Measurements from ENCODE around the gene TMCC2. TPM values are rescaled to one million over a fixed set of nuclear protein-coding genes. Genes with fewer than 3 reads are reported as not detected.

Gene TMCC2
- total and polyA plus RNA-seq, 7 donors = 0.66 to 21.4 (median 6.5) TPM

DNA sequence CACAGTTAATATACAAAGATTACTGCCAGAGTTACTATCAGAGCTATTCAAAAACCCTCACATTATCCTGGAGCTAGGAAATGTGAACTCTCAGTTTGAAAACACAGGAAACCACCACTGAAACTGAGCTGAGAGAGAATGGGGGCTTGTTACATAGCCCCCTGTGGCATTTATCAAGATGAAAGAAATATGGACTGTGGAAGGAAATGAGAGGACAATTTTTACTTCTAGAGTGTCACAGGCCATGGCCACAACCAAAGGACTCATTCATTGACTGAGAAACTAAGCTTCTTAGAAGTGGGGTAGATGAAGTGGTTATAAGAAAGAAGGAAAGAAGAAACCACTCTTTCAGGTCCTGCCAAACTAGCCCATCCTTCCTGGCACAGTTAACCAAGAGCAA, 41.6 kb upstream of the TMCC2 start:
- H3K9me3 ChIP-seq = no peaks in the 10 kb centered on the region
- DNase-seq (no peak), ATAC-seq (no peak)
- H3K4me1 ChIP-seq = peaks cover 49% of the 10 kb centered on the region
- no peaks in the 10 kb centered on the region for H3K27me3 ChIP-seq (ENCODE audit: insufficient read depth in 3 of 3, low read length in 2 of 3)
- H3K27ac ChIP-seq = peak overlapping the region; percentile 3
- TF ChIP-seq CTCF (IDR thresholded peaks at IDR 0.05) = no peak
- intact Hi-C loops (cut with DNase I) = no loop called here
- no peak overlapping the region for H3K4me3 ChIP-seq
- H3K36me3 ChIP-seq (ENCODE audit: insufficient read depth in 1 of 2, low read depth in 1 of 2) = peaks cover 3 to 27% of the 10 kb centered on the region in 2 donors

GRCh38 chr1:205187420-205187819, 40.3 kb upstream of the TMCC2 start:
- Histone ChIP-seq H3K27ac (no peak overlapping the region), H3K4me3 (no peak overlapping the region), H3K4me1 (peaks cover 60% of the 10 kb centered on the region), H3K27me3 (ENCODE audit: insufficient read depth in 3 of 3, low read length in 2 of 3) (no peaks in the 10 kb centered on the region), H3K9me3 (no peaks in the 10 kb centered on the region), H3K36me3 (ENCODE audit: insufficient read depth in 1 of 2, low read depth in 1 of 2) (peaks cover 3 to 27% of the 10 kb centered on the region in 2 donors)
- intact Hi-C loops (cut with DNase I) = no loop called here
- no peak for TF ChIP-seq CTCF (IDR thresholded peaks at IDR 0.05)
- WGBS, 3 donors = 87 to 93% (median 89%) methylated on average over 10 of the region's 10 CpGs
- ATAC-seq (no peak), DNase-seq (no peak)

DNA sequence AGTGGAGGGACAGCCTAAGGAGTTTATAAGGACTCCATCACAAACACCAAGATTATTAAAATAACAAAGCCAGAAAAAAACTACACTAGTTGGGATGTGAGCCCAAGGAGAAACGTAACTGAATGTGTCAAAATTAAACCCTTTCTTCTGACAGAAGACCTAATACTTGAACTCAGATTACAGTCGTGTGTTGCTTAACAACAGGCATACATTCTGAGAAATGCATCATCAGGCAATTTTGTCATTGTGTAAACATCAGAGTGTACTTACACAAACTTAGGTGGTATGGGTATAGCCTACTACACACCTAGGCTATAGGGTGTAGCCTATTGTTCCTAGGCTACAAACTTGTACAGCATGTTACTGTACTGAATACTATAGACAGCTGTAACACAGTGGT, 39.6 kb upstream of the TMCC2 start:
- H3K9me3 ChIP-seq = no peaks in the 10 kb centered on the region
- intact Hi-C loops (cut with DNase I) = no loop called here
- H3K27ac ChIP-seq = no peak overlapping the region

DNA sequence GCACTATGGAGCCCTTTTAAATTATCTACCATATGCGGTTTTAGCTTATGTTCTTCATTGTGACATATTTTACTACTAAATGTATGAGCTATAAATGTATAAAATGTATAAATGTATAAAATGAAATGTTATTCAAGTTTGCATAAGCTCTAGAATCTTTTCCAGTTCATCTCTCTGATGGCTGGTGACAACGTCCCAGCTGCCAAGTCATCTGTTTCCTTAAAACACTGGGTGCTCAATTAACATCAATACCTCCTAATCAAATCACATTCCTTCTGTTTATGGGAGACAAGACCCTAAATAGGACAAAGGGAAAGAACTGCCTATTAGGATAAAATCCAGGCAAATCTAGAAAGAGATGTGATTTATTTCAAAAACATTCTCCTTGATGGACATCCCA, 39.1 kb upstream of the TMCC2 start:
- no peaks in the 10 kb centered on the region for H3K27me3 ChIP-seq (ENCODE audit: insufficient read depth in 3 of 3, low read length in 2 of 3)
- peaks cover 54% of the 10 kb centered on the region for H3K4me1 ChIP-seq
- no peak overlapping the region for H3K4me3 ChIP-seq
- no peaks in the 10 kb centered on the region for H3K9me3 ChIP-seq
- no peak for DNase-seq
- intact Hi-C loops (cut with DNase I) = no loop called here
- H3K27ac ChIP-seq = no peak overlapping the region
- H3K36me3 ChIP-seq (ENCODE audit: insufficient read depth in 1 of 2, low read depth in 1 of 2) = peaks cover 3 to 27% of the 10 kb centered on the region in 2 donors
- WGBS, 3 donors = 41 to 91% (median 78%) methylated on average over 2 of the region's 2 CpGs
- ATAC-seq = no peak
- TF ChIP-seq CTCF (IDR thresholded peaks at IDR 0.05) = no peak

More for the DNA sequence above, 39.6 kb upstream of the TMCC2 start:
- peaks cover 56% of the 10 kb centered on the region for H3K4me1 ChIP-seq
- no peaks in the 10 kb centered on the region for H3K27me3 ChIP-seq (ENCODE audit: insufficient read depth in 3 of 3, low read length in 2 of 3)
- ATAC-seq = no peak
- no peak overlapping the region for H3K4me3 ChIP-seq
- peaks cover 3 to 27% of the 10 kb centered on the region in 2 donors for H3K36me3 ChIP-seq (ENCODE audit: insufficient read depth in 1 of 2, low read depth in 1 of 2)
- WGBS, 3 donors = 47 to 76% (median 49%) methylated on average over 2 of the region's 2 CpGs
- no peak for DNase-seq
- no peak for TF ChIP-seq CTCF (IDR thresholded peaks at IDR 0.05)

DNA sequence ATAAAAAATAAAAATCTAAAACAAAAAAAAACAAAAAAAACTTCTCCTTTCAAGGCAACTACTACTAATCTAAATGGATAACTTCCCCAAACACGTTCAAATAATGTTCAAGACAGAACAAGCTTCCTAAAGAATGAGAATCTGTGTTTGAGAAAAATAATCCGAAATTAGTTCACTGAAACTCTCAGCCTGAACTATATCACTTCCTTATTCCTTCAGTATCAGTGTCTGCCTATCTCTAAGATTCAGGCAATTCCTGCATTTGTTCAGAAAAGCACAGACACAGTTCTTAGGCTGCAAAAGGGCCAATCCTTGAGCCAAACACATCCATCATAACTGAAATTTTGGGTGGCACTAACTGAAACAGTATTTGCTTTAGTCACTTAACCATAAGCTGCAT, 38.6 kb upstream of the TMCC2 start:
- H3K27me3 ChIP-seq (ENCODE audit: insufficient read depth in 3 of 3, low read length in 2 of 3) = no peaks in the 10 kb centered on the region

More for the DNA sequence above, 38.6 kb upstream of the TMCC2 start:
- intact Hi-C loops (cut with DNase I) = no loop called here
- 72 to 84% (median 79%) methylated on average over 2 of the region's 2 CpGs for WGBS, 3 donors
- ATAC-seq = no peak
- H3K9me3 ChIP-seq = no peaks in the 10 kb centered on the region
- no peak for DNase-seq
- peaks cover 3 to 27% of the 10 kb centered on the region in 2 donors for H3K36me3 ChIP-seq (ENCODE audit: insufficient read depth in 1 of 2, low read depth in 1 of 2)
- TF ChIP-seq CTCF (IDR thresholded peaks at IDR 0.05) = no peak
- H3K4me3 ChIP-seq = no peak overlapping the region
- peaks cover 49% of the 10 kb centered on the region for H3K4me1 ChIP-seq
- no peak overlapping the region for H3K27ac ChIP-seq
